ENCODE data around the gene TRAPPC1.

Gene TRAPPC1

DNA sequence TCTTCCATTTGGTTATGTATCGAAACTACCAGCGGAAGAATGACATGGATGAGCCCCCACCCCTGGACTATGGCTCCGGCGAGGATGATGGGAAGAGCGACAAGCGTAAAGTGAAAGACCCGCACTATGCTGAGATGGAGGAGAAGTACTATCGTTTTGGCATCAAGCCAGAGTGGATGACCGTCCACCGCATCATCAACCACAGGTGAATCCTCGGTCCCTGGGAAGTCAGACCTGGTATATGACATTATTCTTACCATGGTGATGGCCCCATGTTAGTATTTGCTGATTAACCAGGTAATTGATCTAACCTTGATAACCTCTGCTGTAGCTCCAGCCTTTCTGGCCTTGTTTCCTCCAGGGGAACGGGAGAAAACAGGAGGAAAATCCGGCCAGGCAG lies 34.7 kb downstream of the TRAPPC1 start:
- DNase-seq, result no peak

DNA sequence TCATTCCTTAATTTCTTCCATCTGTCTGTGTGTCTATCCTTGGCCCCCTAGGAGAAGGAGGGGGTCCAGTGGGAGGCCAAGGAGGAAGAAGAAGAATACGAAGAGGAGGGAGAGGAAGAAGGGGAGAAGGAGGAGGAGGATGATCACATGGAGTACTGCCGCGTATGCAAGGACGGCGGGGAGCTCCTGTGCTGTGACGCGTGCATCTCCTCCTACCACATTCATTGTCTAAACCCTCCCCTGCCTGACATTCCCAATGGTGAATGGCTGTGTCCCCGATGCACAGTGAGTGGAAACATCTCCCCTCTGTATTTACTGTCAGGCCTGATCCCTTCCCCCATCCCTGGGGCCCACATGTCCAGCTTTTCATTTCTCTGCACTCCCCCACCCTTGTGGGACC lies 36.9 kb downstream of the TRAPPC1 start:
- no peak for DNase-seq

- no peak for DNase-seq
These were observed 37.5 kb downstream of the TRAPPC1 start for GRCh38 chr17:7894226-7894625.

DNA sequence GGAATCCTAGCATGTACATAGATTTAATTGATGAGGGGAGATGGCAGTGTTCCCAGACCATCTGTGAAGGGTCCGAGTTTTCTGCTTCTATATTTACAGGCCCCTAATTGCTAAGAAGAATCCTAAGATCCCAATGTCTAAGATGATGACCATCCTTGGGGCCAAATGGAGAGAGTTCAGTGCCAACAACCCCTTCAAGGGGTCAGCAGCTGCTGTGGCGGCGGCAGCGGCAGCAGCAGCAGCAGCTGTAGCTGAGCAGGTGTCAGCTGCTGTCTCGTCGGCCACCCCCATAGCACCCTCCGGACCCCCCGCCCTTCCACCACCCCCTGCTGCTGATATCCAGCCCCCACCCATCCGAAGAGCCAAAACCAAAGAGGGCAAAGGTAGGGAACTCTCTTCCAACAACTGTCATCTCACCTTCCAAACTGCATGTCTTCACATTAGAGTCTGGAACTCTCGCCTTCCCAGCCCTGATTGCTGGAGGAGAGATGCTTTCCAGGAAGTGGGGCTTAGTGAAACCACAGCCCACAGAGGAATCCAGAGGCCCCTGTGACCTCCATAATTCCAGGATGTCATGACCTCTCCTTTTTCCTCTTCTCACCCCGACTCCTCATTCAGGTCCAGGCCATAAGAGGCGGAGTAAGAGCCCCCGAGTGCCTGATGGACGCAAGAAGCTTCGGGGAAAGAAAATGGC lies 38.4 kb downstream of the TRAPPC1 start:
- DNase-seq, result no peak

GRCh38 chr17:7889166-7889955 lies 42.4 kb downstream of the TRAPPC1 start:
- DNase-seq, result no peak

GRCh38 chr17:7888184-7888920 lies 43.4 kb downstream of the TRAPPC1 start, which contains the start of gene CHD3:
CHD3 (plus strand) TSS chr17:7888789; CDS start chr17:7889001, 212 bp downstream.
- DNase-seq, result peak; percentile 30

- peak; percentile 90 for DNase-seq
These were observed 44.1 kb downstream of the TRAPPC1 start for GRCh38 chr17:7887482-7888183.

GRCh38 chr17:7887038-7887481 lies 44.7 kb downstream of the TRAPPC1 start:
- no peak for DNase-seq

- DNase-seq, result peak; percentile 29
These were observed 45.3 kb downstream of the TRAPPC1 start for GRCh38 chr17:7886227-7887037.

DNA sequence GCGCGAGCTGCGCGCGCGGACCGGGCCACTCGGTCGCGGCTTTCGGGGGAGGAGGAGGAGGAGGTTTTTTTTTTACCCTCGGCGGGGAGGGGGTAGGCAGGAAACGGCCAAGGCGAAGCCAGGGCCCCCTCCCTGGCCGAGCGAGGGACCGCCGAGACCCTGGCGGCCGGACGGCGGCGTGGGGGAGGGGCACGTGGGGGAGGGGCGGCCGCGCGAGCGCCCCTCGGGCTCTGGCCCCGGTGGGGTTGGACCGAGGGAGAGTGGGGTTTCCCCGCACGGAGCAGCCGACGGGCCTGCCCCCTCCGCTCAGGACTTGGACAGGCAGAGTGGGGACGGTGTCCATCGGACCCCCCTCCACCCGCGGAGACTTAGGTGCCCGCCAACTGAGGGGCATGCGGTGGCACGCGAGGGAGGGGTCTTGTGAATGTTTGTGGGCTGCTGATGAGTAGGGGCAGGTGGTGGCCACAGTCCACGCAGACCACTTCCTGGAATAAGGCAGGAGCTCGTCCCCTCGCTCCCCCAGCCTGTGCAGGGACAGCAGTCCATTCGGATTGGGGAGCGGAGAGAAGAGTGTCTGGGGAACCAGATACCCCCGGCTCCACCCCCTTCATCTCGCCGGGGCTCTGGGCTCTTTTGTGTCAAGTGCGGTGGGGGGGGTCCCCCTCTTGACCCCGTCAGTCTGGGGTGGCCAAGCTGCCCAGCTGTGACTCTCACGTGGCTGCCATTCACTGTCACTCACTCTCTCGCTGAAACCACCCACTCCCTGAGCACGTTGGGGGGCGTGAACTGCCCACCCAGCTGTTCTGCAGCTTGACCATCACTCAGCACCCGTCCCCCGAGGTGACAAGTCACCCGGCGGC lies 46.1 kb downstream of the TRAPPC1 start:
- DNase-seq, result peak; percentile 17

DNA sequence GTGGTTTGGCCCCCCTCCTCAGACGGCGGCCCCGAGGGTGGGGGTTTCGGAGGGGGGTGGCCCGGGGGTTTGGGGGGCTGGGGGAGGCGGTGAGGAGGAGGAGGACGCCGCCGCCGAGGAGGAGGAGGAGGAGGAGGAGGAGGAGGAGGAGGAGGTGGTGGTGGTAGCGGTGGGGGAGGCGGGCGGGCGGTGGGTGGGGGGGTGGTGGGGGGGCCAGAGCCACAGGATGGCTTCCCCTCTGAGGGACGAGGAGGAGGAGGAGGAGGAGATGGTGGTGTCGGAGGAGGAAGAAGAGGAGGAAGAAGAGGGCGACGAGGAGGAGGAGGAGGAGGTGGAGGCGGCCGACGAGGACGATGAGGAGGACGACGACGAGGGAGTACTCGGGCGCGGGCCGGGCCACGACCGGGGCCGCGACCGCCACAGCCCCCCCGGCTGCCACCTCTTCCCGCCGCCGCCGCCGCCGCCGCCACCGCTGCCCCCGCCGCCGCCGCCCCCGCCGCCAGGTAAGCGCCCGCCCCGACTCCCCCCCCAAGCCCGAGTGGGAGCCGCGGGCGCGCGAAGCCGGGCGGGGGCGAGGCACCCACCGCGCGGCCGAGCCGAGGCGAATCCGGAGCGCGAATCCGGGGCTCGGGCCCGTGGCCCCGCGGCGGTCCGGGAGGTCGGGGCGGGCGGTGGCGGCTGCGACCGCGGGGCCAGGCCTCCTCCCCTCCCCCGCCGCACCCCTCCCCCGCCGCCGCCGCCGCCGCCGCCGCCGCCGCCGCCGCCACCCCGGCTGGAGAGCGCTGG lies 47.0 kb downstream of the TRAPPC1 start:
- peak; percentile 53 for DNase-seq

DNA sequence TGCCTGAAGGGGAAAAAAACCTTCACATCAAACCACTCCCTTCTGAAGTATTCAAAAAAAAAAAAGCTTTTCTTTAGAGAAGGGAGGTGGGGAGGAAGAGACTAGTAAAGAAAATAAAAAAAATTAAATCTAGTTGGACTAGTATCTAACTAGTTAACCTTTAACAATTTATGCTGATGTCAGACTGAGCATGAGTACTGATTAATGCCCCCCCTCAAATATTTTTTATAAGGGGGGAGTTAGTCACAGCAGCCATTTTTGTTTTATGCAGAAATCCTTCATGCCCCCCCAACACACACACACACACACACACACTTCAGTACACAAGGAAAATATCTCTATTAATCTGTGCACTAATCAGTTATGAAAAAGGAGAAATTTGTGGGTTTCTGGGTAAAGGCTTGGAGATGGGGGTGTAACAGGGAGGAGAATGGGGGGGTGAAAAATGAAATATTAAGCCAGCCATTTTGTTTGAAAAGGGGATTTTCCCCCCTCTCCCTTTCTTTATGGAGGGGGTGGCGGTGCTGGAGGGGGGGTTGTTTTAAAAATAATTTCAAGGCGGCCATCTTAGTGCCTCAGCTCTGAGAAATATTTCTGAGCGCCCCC lies 47.9 kb downstream of the TRAPPC1 start:
- peak; percentile 15 for DNase-seq

GRCh38 chr17:7882629-7883028 lies 49.1 kb downstream of the TRAPPC1 start:
- no peak for DNase-seq

DNA sequence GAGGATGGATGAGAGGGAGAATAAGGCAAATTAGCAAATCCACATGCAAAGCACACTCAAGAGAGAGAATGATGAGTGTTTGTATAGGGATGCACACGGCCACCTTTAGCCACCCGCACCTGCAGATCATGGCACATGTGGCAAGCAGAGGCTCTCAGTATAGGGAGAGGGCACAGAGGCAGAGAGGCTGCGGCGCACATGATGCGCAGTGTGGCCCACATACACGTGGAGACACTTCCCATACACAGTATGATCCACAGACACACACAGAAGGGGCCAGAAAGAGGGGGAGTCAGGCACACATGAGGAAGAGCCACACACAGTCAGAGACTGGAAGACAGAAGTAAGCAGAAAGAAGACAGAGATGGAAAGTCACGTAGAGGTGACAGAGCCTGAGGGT lies 49.7 kb downstream of the TRAPPC1 start:
- no peak for DNase-seq

DNA sequence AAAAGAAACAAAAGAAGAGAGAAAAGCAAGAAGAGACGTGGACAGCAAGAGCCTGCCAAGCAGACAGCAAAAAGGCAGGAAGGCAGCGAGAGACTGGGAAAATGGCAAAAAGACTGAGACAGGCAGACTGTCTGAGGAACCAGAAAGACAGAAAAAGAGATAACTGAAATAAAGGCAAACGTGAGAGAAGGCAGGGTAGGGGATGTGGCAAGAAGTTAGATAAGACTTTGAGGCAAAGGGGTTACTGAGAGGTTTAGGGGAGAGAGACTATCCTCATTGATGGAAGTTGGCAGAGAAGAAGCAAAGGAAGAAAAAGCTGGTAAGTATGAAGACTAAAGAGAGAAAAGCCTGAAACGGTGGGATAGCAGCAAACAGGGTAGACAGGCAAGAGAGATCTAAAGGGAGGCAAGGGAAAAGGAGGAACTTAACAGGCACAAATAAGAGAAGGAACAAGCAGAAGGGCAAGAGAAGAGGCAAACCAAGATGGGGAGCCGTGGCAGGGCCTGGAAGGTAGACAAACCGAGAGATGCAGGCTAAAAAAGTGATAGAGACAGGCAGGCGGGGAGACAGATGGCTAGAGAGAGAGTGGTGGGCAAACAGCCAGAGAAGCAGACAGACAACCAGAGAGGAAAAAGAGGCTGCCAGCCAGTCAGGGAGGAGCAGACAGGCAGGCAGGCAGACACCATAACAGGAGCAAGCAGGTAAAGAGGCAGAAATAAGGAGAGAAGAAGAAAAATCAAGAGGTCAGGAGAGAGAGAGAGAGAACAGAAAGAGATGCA lies 50.3 kb downstream of the TRAPPC1 start:
- DNase-seq, result no peak

All from activated T-cell treated with anti-CD3 and anti-CD28 coated beads for 4 hours (primary cell).